Stomach (tissue), 4 donors: ENCODE results near the gene NXPH2.

Experiments
- CTCF ChIP-seq, 7 experiments: fragments of 450-650 bp in 4 of 7; fragments of 200-600 bp in 3 of 7; sonication (generic) in 3 of 7; IDR thresholded peaks; one replicate each; pipeline ENCODE4 v1.5.1; 2016 to 2019; ENCODE audit warnings: antibody characterized with exemption in 7 of 7, control low read depth in 2 of 7, mild to moderate bottlenecking in 1 of 7
- POLR2A ChIP-seq, 4 donors: fragments of 450-650 bp; IDR thresholded peaks; one replicate each; pipeline ENCODE4 v1.6.1; 2016; ENCODE audit warnings: antibody characterized with exemption in 4 of 4, control low read depth in 2 of 4, mild to moderate bottlenecking in 1 of 4, moderate library complexity in 1 of 4

- no peak for TF ChIP-seq CTCF (IDR thresholded peaks at IDR 0.05)
- no peak for TF ChIP-seq POLR2A (IDR thresholded peaks at IDR 0.05)
Measured at GRCh38 chr2:138712212-138712979, 67.8 kb downstream of the NXPH2 start.
